ENCODE results near the gene PDE6B. TPM values are rescaled to one million over a fixed set of nuclear protein-coding genes. Genes with fewer than 3 reads are reported as not detected.

Gene PDE6B
- total and polyA plus RNA-seq, 2 experiments from 2014 or later: 17.3 to 26.1 TPM

- TF ChIP-seq, protein P1, sequence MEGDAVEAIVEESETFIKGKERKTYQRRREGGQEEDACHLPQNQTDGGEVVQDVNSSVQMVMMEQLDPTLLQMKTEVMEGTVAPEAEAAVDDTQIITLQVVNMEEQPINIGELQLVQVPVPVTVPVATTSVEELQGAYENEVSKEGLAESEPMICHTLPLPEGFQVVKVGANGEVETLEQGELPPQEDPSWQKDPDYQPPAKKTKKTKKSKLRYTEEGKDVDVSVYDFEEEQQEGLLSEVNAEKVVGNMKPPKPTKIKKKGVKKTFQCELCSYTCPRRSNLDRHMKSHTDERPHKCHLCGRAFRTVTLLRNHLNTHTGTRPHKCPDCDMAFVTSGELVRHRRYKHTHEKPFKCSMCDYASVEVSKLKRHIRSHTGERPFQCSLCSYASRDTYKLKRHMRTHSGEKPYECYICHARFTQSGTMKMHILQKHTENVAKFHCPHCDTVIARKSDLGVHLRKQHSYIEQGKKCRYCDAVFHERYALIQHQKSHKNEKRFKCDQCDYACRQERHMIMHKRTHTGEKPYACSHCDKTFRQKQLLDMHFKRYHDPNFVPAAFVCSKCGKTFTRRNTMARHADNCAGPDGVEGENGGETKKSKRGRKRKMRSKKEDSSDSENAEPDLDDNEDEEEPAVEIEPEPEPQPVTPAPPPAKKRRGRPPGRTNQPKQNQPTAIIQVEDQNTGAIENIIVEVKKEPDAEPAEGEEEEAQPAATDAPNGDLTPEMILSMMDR (IDR thresholded peaks at IDR 0.05; ENCODE audit: poor library complexity): no peak
- TF ChIP-seq EZH2 (IDR thresholded peaks at IDR 0.05; ENCODE audit: borderline replicate concordance) (no peak), EZH2phosphoT487 (IDR thresholded peaks at IDR 0.05; ENCODE audit: low read depth, severe bottlenecking, unreplicated experiment) (no peak)
- WGBS (ENCODE audit: low lambda C conversion rate, missing lambda C conversion rate): 94% methylated on average over 19 of the region's 19 CpGs
- Histone ChIP-seq H3K36me3 (replicated peaks; ENCODE audit: insufficient read depth, low read depth) (no peaks in the 10 kb centered on the region), H3K79me2 (no peaks in the 10 kb centered on the region), H3K9me2 (replicated peaks; ENCODE audit: insufficient read depth) (no peaks in the 10 kb centered on the region), H3K9me3 (ENCODE audit: low read depth) (no peaks in the 10 kb centered on the region), H3K4me3 (no peak overlapping the region), H2AFZ (no peak overlapping the region), H3K27me3 (no peaks in the 10 kb centered on the region), H4K20me1 (ENCODE audit: insufficient read depth, poor library complexity, severe bottlenecking) (no peaks in the 10 kb centered on the region), H3K4me1 (ENCODE audit: insufficient read depth) (no peaks in the 10 kb centered on the region), H3K27ac (no peak overlapping the region), H3K4me2 (no peak overlapping the region)
- DNase-seq (ENCODE audit: low spot score): no peak
These were observed 4.5 kb upstream of the PDE6B start for GRCh38 chr4:620851-621261.

DNA sequence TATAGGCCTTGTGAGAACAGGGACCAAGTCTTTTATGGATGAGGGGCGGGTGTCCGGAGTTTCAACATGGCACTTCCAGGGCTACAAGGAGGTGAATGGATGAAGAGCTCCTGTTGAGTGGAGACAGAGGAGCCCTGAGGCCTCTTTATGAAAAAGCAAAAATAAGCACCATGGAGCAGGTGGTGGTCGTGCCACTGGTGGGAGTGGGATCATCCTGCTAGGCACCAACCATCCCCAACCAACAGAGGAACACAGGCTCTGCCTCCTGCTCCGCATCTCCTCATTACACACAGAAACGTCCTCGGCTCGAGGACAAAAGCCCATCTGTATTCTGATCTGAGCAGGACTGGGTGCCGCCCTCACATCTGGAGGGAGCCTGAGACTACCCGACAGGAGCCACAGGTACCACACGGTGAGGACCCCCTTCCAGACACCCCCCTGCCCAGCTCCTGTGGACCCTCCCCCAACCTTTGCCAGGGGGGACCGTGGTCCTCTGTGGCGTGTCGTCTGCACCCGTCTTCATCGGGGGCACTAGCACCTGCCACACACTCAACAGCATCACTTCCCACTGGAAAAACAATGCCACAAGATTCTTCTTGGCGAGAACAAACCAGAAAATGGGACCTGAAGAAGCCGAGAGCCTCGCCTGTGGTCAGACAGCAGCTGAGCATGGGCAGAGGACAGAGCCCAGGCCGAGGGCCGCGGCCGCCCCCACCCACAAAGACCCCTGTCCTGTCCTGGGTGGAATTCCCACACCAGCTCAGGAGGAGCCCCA lies 3.9 kb upstream of the PDE6B start:
- H3K27me3 ChIP-seq: no peaks in the 10 kb centered on the region
- no peaks in the 10 kb centered on the region for H3K79me2 ChIP-seq
- H3K9me3 ChIP-seq (ENCODE audit: low read depth): no peaks in the 10 kb centered on the region
- H4K20me1 ChIP-seq (ENCODE audit: insufficient read depth, poor library complexity, severe bottlenecking): no peaks in the 10 kb centered on the region
- TF ChIP-seq, protein P1 (IDR thresholded peaks at IDR 0.05; ENCODE audit: poor library complexity): no peak
- no peak for TF ChIP-seq EZH2phosphoT487 (IDR thresholded peaks at IDR 0.05; ENCODE audit: low read depth, severe bottlenecking, unreplicated experiment)
- no peak for TF ChIP-seq EZH2 (IDR thresholded peaks at IDR 0.05; ENCODE audit: borderline replicate concordance)
- H3K9me2 ChIP-seq (replicated peaks; ENCODE audit: insufficient read depth): no peaks in the 10 kb centered on the region
- H3K4me2 ChIP-seq: no peak overlapping the region
- H2AFZ ChIP-seq: no peak overlapping the region
- WGBS (ENCODE audit: low lambda C conversion rate, missing lambda C conversion rate): 90% methylated on average over 19 of the region's 22 CpGs
- no peaks in the 10 kb centered on the region for H3K4me1 ChIP-seq (ENCODE audit: insufficient read depth)
- H3K4me3 ChIP-seq: no peak overlapping the region
- no peak for DNase-seq (ENCODE audit: low spot score)
- H3K36me3 ChIP-seq (replicated peaks; ENCODE audit: insufficient read depth, low read depth): no peaks in the 10 kb centered on the region
- no peak overlapping the region for H3K27ac ChIP-seq

DNA sequence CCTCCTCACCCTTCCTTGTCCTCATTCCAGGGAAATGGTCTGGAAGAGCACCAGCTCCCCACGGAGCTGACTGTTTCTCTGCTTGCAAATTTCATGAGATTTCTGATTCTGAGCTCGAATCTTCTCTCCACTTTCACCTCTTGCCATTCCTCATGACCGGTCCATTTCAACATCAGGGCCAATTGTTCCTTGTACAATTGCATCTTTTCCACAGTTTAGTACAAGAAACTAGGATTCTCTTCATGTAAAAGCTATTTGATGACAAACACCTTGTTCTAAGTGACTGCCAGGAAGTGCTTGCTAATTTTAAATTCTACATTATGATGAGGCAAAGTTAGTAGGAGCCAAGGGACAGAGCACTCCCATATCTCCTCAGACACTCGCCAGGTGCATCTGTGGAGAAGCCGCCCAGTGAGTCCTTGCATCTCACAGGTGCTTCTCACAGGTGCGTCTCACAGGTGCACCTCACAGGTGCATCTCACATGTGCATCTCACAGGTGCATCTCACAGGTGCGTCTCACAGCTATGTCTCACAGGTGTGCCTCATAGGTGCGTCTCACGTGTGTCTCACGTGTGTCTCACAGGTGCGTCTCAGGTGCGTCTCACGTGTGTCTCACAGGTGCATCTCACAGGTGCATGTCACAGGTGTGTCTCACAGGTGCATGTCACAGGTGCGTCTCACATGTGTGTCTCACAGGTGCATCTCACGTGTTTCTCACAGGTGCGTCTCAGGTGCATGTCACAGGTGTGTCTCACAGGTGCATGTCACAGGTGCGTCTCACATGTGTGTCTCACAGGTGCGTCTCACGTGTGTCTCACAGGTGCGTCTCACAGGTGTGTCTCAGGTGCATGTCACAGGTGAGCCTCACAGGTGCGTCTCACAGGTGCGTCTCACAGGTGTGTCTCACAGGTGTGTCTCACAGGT lies 3.0 kb upstream of the PDE6B start:
- Histone ChIP-seq H3K4me2 (no peak overlapping the region), H3K36me3 (replicated peaks; ENCODE audit: insufficient read depth, low read depth) (no peaks in the 10 kb centered on the region), H3K27ac (no peak overlapping the region), H3K79me2 (no peaks in the 10 kb centered on the region), H3K27me3 (no peaks in the 10 kb centered on the region), H4K20me1 (ENCODE audit: insufficient read depth, poor library complexity, severe bottlenecking) (no peaks in the 10 kb centered on the region), H2AFZ (no peak overlapping the region), H3K9me2 (replicated peaks; ENCODE audit: insufficient read depth) (no peaks in the 10 kb centered on the region), H3K9me3 (ENCODE audit: low read depth) (no peaks in the 10 kb centered on the region), H3K4me3 (no peak overlapping the region), H3K4me1 (ENCODE audit: insufficient read depth) (no peaks in the 10 kb centered on the region)
- TF ChIP-seq EZH2 (IDR thresholded peaks at IDR 0.05; ENCODE audit: borderline replicate concordance) (no peak), EZH2phosphoT487 (IDR thresholded peaks at IDR 0.05; ENCODE audit: low read depth, severe bottlenecking, unreplicated experiment) (no peak)
- TF ChIP-seq, protein P1 (IDR thresholded peaks at IDR 0.05; ENCODE audit: poor library complexity): no peak
- DNase-seq (ENCODE audit: low spot score): no peak
- 93% methylated on average over 22 of the region's 22 CpGs for WGBS (ENCODE audit: low lambda C conversion rate, missing lambda C conversion rate)
